Left lung (tissue), 10 donors: ENCODE results near the gene ZCCHC7. TPM values are rescaled to one million over a fixed set of nuclear protein-coding genes. Genes with fewer than 3 reads are reported as not detected.

ENCODE experiments used
- ATAC-seq: fragments of 200-7000 bp; cut with Tn5 transposase; one replicate; pipeline ENCODE4 v1.9.1; 2020; ENCODE audit warnings: moderate library complexity
- DNase-seq, 4 donors: peaks; one replicate each; pipeline ENCODE4 v3.0.0-alpha.2; 2013 to 2020
- H3K27ac ChIP-seq, 2 donors: fragments of 200-600 bp; sonication (generic) in 1 of 2; one replicate each; pipeline versions ENCODE4 v1.5.0 to v1.8.0; 2020 to 2021
- H3K27me3 ChIP-seq, 2 donors: fragments of 200-600 bp; sonication (generic) in 1 of 2; one replicate each; pipeline versions ENCODE4 v1.5.0 to v1.8.0; 2020 to 2021
- H3K36me3 ChIP-seq, 2 donors: fragments of 200-600 bp; sonication (generic) in 1 of 2; one replicate each; pipeline versions ENCODE4 v1.5.0 to v1.8.0; 2020 to 2021
- H3K4me1 ChIP-seq, 2 donors: fragments of 200-600 bp; one replicate each; pipeline ENCODE4 v1.8.0; 2021
- H3K4me3 ChIP-seq, 2 donors: fragments of 200-600 bp; sonication (generic) in 1 of 2; one replicate each; pipeline versions ENCODE4 v1.5.0 to v1.8.0; 2020 to 2021; ENCODE audit warnings: mild to moderate bottlenecking in 1 of 2
- H3K9me3 ChIP-seq, 2 donors: fragments of 200-600 bp; sonication (generic) in 1 of 2; one replicate each; pipeline versions ENCODE4 v1.5.0 to v1.8.0; 2020 to 2021
- intact Hi-C, 2 donors: fragments of 100-400 bp; cut with DNase I; formaldehyde crosslinking; loops; one replicate each; pipeline versions ENCODE4 v1.11.2 to v1.14.2; 2022
- polyA plus RNA-seq, 6 donors: library from polyadenylated mRNA; unstranded; fragments of 120-200 nt; gene quantifications; one replicate each; pipeline ENCODE4 v1.2.1, GENCODE V29; 2013; ENCODE audit not compliant: insufficient read length in 6 of 6
- total RNA-seq, 2 donors: library from RNA; stranded (reverse); fragmentation: NEBNext Ultra II Directional; extraction: Animal tissue kit (Norgen Biotek cat#: 25700); gene quantifications; one replicate each; pipeline ENCODE4 v1.2.1, GENCODE V29; 2021
- TF ChIP-seq, protein P1 (sequence below), 2 donors: fragments of 200-600 bp; sonication (generic) in 1 of 2; IDR thresholded peaks; one replicate each; pipeline versions ENCODE4 v1.5.0 to v1.8.0; 2021; ENCODE audit warnings: antibody characterized with exemption in 2 of 2
- donor health status: DM: no; HTN: yes; CAD: no.
- donor health status: DM: no; HTN: no; CAD: no.

Gene ZCCHC7
- total and polyA plus RNA-seq, 8 donors: 16.0 to 26.0 (median 22.6) TPM

GRCh38 chr9:37217161-37217560 is 96.8 kb downstream of the ZCCHC7 start:
- Histone ChIP-seq H3K4me3 (no peak overlapping the region), H3K36me3 (no peaks in the 10 kb centered on the region), H3K27me3 (no peaks in the 10 kb centered on the region), H3K27ac (no peak overlapping the region), H3K4me1 (no peaks in the 10 kb centered on the region), H3K9me3 (no peaks in the 10 kb centered on the region)
- intact Hi-C loops: no loop called here
- TF ChIP-seq, protein P1, sequence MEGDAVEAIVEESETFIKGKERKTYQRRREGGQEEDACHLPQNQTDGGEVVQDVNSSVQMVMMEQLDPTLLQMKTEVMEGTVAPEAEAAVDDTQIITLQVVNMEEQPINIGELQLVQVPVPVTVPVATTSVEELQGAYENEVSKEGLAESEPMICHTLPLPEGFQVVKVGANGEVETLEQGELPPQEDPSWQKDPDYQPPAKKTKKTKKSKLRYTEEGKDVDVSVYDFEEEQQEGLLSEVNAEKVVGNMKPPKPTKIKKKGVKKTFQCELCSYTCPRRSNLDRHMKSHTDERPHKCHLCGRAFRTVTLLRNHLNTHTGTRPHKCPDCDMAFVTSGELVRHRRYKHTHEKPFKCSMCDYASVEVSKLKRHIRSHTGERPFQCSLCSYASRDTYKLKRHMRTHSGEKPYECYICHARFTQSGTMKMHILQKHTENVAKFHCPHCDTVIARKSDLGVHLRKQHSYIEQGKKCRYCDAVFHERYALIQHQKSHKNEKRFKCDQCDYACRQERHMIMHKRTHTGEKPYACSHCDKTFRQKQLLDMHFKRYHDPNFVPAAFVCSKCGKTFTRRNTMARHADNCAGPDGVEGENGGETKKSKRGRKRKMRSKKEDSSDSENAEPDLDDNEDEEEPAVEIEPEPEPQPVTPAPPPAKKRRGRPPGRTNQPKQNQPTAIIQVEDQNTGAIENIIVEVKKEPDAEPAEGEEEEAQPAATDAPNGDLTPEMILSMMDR (IDR thresholded peaks at IDR 0.05): no peak
- DNase-seq (no peak), ATAC-seq (no peak)

- H3K27ac ChIP-seq: no peak overlapping the region
- no peaks in the 10 kb centered on the region for H3K36me3 ChIP-seq
- TF ChIP-seq, protein P1 (IDR thresholded peaks at IDR 0.05): no peak
- no peak overlapping the region for H3K4me3 ChIP-seq
- DNase-seq (peak in 2 of 4 donors; percentile 11 to 17), ATAC-seq (no peak)
- H3K4me1 ChIP-seq: no peaks in the 10 kb centered on the region
- no peaks in the 10 kb centered on the region for H3K27me3 ChIP-seq
- intact Hi-C loops: no loop called here
- no peaks in the 10 kb centered on the region for H3K9me3 ChIP-seq
These were observed 98.5 kb downstream of the ZCCHC7 start for GRCh38 chr9:37218800-37219425.

DNA sequence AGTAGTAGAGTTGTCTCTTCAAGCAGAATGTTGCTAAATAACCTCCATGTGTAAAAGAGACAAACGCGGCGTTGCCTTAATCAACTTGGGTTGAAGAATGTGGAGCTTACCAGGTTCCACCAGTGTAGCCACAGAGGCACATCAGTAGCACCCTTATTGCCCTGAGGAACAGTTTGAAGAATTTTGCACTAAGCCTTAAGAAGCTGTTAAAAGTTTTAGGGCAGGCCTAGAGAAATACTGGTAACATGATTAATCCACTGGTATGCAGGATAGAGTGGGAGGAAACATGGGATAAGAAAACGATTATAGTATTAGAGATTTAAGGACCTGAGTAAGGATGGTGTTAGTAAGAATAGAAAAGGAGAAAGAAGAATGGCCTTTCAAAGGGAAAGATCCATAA is 100.6 kb downstream of the ZCCHC7 start:
- Histone ChIP-seq H3K4me3 (no peak overlapping the region), H3K4me1 (no peaks in the 10 kb centered on the region), H3K36me3 (no peaks in the 10 kb centered on the region), H3K27me3 (no peaks in the 10 kb centered on the region), H3K9me3 (no peaks in the 10 kb centered on the region), H3K27ac (no peak overlapping the region)
- no peak for ATAC-seq
- intact Hi-C loops: no loop called here
- DNase-seq: no peak
- TF ChIP-seq, protein P1 (IDR thresholded peaks at IDR 0.05): no peak

- intact Hi-C loops: no loop called here
- DNase-seq: no peak
- no peak for ATAC-seq
- Histone ChIP-seq H3K27me3 (no peaks in the 10 kb centered on the region), H3K9me3 (no peaks in the 10 kb centered on the region), H3K27ac (no peak overlapping the region), H3K4me1 (no peaks in the 10 kb centered on the region), H3K36me3 (no peaks in the 10 kb centered on the region), H3K4me3 (no peak overlapping the region)
- TF ChIP-seq, protein P1 (IDR thresholded peaks at IDR 0.05): no peak
These were observed 101.2 kb downstream of the ZCCHC7 start for GRCh38 chr9:37221489-37222106.

DNA sequence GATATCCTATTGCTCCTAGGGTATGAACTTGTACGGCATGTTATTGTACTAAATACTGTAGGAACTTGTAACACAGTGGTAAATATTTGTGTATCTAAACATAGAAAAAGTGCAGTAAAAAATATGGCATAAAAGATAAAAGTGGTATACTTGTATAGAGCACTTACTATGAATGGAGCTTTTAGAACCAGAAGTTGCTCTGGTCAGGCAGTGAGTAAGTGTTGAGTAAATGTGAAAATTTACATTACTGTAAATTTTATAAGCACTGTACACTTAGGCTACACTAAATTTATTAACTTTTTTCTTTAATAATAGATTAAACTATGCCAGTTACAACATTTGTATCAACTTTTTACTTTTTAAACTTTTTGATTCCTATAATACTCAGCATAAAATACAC is 109.1 kb downstream of the ZCCHC7 start:
- Histone ChIP-seq H3K9me3 (no peaks in the 10 kb centered on the region), H3K4me1 (no peaks in the 10 kb centered on the region), H3K36me3 (no peaks in the 10 kb centered on the region), H3K4me3 (no peak overlapping the region), H3K27ac (no peak overlapping the region), H3K27me3 (no peaks in the 10 kb centered on the region)
- no peak for ATAC-seq
- TF ChIP-seq, protein P1 (IDR thresholded peaks at IDR 0.05): no peak
- intact Hi-C loops: no loop called here
- DNase-seq: no peak
